PFSK-1 (cell line): Measurements from ENCODE around the gene GMPR2.

Source experiments
- FOXP2 ChIP-seq: optimal IDR thresholded peaks from 2 replicates; pipeline ENCODE3; 2011; ENCODE audit warnings: borderline replicate concordance, control low read depth, inconsistent platforms; ENCODE audit not compliant: insufficient read depth; ENCODE audit errors: extremely low read length, extremely low read depth
- POLR2AphosphoS5 ChIP-seq: IDR thresholded peaks from 2 replicates; pipeline ENCODE4 v1.6.1; 2012; ENCODE audit warnings: low read depth, mild to moderate bottlenecking, control low read depth, low read length, moderate library complexity
- REST ChIP-seq, 2 experiments: IDR thresholded peaks; 2 replicates each; pipeline versions ENCODE4 v1.6.1 to v1.8.0; 2011 to 2012; ENCODE audit warnings: low read depth in 2 of 2, low read length in 2 of 2, control low read depth in 1 of 2, inconsistent platforms in 1 of 2, mild to moderate bottlenecking in 1 of 2, moderate library complexity in 1 of 2; ENCODE audit not compliant: insufficient read depth in 1 of 2
- SIN3A ChIP-seq: IDR thresholded peaks from 2 replicates; pipeline ENCODE4 v1.6.1; 2012; ENCODE audit warnings: mild to moderate bottlenecking, low read length, moderate library complexity, borderline replicate concordance; ENCODE audit not compliant: insufficient read depth
- TAF1 ChIP-seq: IDR thresholded peaks from 2 replicates; pipeline ENCODE4 v1.6.1; 2012; ENCODE audit warnings: low read length, control low read depth, borderline replicate concordance; ENCODE audit not compliant: insufficient read depth

GMPR2 gene

GRCh38 chr14:24189460-24189859, 43.3 kb upstream of the GMPR2 start:
- no peak for TF ChIP-seq SIN3A

GRCh38 chr14:24190416-24190815, 42.3 kb upstream of the GMPR2 start:
- no peak for TF ChIP-seq SIN3A
- no peak for TF ChIP-seq TAF1

GRCh38 chr14:24192933-24193332, 39.8 kb upstream of the GMPR2 start:
- TF ChIP-seq POLR2AphosphoS5 (no peak), FOXP2 (no peak), REST (IDR thresholded peaks at IDR 0.05; ENCODE audit: insufficient read depth in 1 of 2, low read depth in 2 of 2, low read length in 2 of 2) (no peak)

- no peak for TF ChIP-seq TAF1
- TF ChIP-seq REST (IDR thresholded peaks at IDR 0.05; ENCODE audit: insufficient read depth in 1 of 2, low read depth in 2 of 2, low read length in 2 of 2) = no peak
- TF ChIP-seq POLR2AphosphoS5 = no peak
- TF ChIP-seq FOXP2 = no peak
- no peak for TF ChIP-seq SIN3A
Measured at GRCh38 chr14:24194186-24194872, 38.4 kb upstream of the GMPR2 start.

- no peak for TF ChIP-seq TAF1
- TF ChIP-seq FOXP2 = no peak
- TF ChIP-seq REST (IDR thresholded peaks at IDR 0.05; ENCODE audit: insufficient read depth in 1 of 2, low read depth in 2 of 2, low read length in 2 of 2) = no peak
- no peak for TF ChIP-seq SIN3A
- TF ChIP-seq POLR2AphosphoS5 = no peak
Measured at GRCh38 chr14:24194873-24195185, 37.9 kb upstream of the GMPR2 start.

- TF ChIP-seq TAF1 = 0 out of 2 replicates have a peak, but pooled peaks have one; percentile 32
- no peak for TF ChIP-seq FOXP2
- TF ChIP-seq SIN3A = 0 out of 2 replicates have a peak, but pooled peaks have one; percentile 31
- peak; percentile 38 for TF ChIP-seq POLR2AphosphoS5
Measured at GRCh38 chr14:24195186-24196070, 37.3 kb upstream of the GMPR2 start, which contains the start of gene TM9SF1. Gene TM9SF1, minus strand, starts transcription at chr14:24195441. Its CDS starts 422 bp downstream, at chr14:24195019.
